Muscle layer of duodenum (tissue), 2 donors: ENCODE measurements around the gene MROH2A.

ENCODE experiments used
- H3K27ac ChIP-seq: one replicate; pipeline ENCODE4 v1.7.0; 2013; ENCODE audit warnings: mild to moderate bottlenecking, low read length
- H3K27me3 ChIP-seq: one replicate; pipeline ENCODE4 v1.7.0; 2013; ENCODE audit warnings: low read depth, mild to moderate bottlenecking, control low read depth, low read length
- H3K36me3 ChIP-seq, 2 donors: one replicate each; pipeline ENCODE4 v1.7.0; 2013; ENCODE audit warnings: low read length in 2 of 2, control low read depth in 1 of 2, mild to moderate bottlenecking in 1 of 2; ENCODE audit not compliant: insufficient read depth in 2 of 2, control insufficient read depth in 1 of 2
- H3K4me1 ChIP-seq, 2 donors: one replicate each; pipeline ENCODE4 v1.7.0; 2013; ENCODE audit warnings: low read length in 2 of 2, mild to moderate bottlenecking in 2 of 2, control low read depth in 1 of 2, moderate library complexity in 1 of 2; ENCODE audit not compliant: insufficient read depth in 2 of 2, control insufficient read depth in 1 of 2
- H3K4me3 ChIP-seq, 2 donors: one replicate each; pipeline ENCODE4 v1.7.0; 2013; ENCODE audit warnings: low read length in 2 of 2, low read depth in 1 of 2, mild to moderate bottlenecking in 1 of 2
- H3K9me3 ChIP-seq, 2 donors: one replicate each; pipeline ENCODE4 v1.7.0; 2013; ENCODE audit warnings: low read length in 2 of 2, control low read depth in 1 of 2, mild to moderate bottlenecking in 1 of 2; ENCODE audit not compliant: control insufficient read depth in 1 of 2
- donor health status: healthy.

The MROH2A gene

GRCh38 chr2:233769260-233769659, 8.9 kb upstream of the MROH2A start:
- Histone ChIP-seq H3K27ac (no peak overlapping the region), H3K36me3 (no peaks in the 10 kb centered on the region), H3K9me3 (no peaks in the 10 kb centered on the region), H3K4me3 (no peak overlapping the region), H3K27me3 (no peaks in the 10 kb centered on the region), H3K4me1 (no peaks in the 10 kb centered on the region)

GRCh38 chr2:233772153-233772552, 6.0 kb upstream of the MROH2A start:
- H3K9me3 ChIP-seq, result peaks cover 0 to 5% of the 10 kb centered on the region in 2 donors
- no peak overlapping the region for H3K4me3 ChIP-seq
- no peak overlapping the region for H3K27ac ChIP-seq
- no peaks in the 10 kb centered on the region for H3K36me3 ChIP-seq
- no peaks in the 10 kb centered on the region for H3K4me1 ChIP-seq
- no peaks in the 10 kb centered on the region for H3K27me3 ChIP-seq

GRCh38 chr2:233772583-233772982, 5.5 kb upstream of the MROH2A start:
- Histone ChIP-seq H3K9me3 (peaks cover 0 to 7% of the 10 kb centered on the region in 2 donors), H3K4me1 (no peaks in the 10 kb centered on the region), H3K4me3 (no peak overlapping the region), H3K27me3 (no peaks in the 10 kb centered on the region), H3K27ac (no peak overlapping the region), H3K36me3 (no peaks in the 10 kb centered on the region)

- Histone ChIP-seq H3K4me1 (no peaks in the 10 kb centered on the region), H3K4me3 (no peak overlapping the region), H3K36me3 (no peaks in the 10 kb centered on the region), H3K27ac (no peak overlapping the region), H3K27me3 (no peaks in the 10 kb centered on the region), H3K9me3 (peaks cover 0 to 7% of the 10 kb centered on the region in 2 donors)
These were observed 4.3 kb upstream of the MROH2A start for GRCh38 chr2:233773854-233774253.

- H3K27ac ChIP-seq, result no peak overlapping the region
- H3K4me3 ChIP-seq, result no peak overlapping the region
- H3K36me3 ChIP-seq, result no peaks in the 10 kb centered on the region
- H3K9me3 ChIP-seq, result peaks cover 0 to 7% of the 10 kb centered on the region in 2 donors
- no peaks in the 10 kb centered on the region for H3K4me1 ChIP-seq
- no peaks in the 10 kb centered on the region for H3K27me3 ChIP-seq
These were observed 2.7 kb upstream of the MROH2A start for GRCh38 chr2:233775414-233775813.

GRCh38 chr2:233779722-233780121, 1.6 kb downstream of the MROH2A start:
- no peaks in the 10 kb centered on the region for H3K4me1 ChIP-seq

GRCh38 chr2:233780771-233781170, 2.6 kb downstream of the MROH2A start:
- H3K9me3 ChIP-seq, result peaks cover 0 to 7% of the 10 kb centered on the region in 2 donors
- H3K4me1 ChIP-seq, result no peaks in the 10 kb centered on the region
- no peaks in the 10 kb centered on the region for H3K27me3 ChIP-seq
- no peak overlapping the region for H3K27ac ChIP-seq
- H3K4me3 ChIP-seq, result no peak overlapping the region
- no peaks in the 10 kb centered on the region for H3K36me3 ChIP-seq

More at GRCh38 chr2:233779722-233780121, 1.6 kb downstream of the MROH2A start:
- H3K4me3 ChIP-seq, result no peak overlapping the region
- peaks cover 0 to 7% of the 10 kb centered on the region in 2 donors for H3K9me3 ChIP-seq
- H3K36me3 ChIP-seq, result no peaks in the 10 kb centered on the region
- H3K27me3 ChIP-seq, result no peaks in the 10 kb centered on the region
- no peak overlapping the region for H3K27ac ChIP-seq

GRCh38 chr2:233789554-233789953, 11.4 kb downstream of the MROH2A start:
- H3K9me3 ChIP-seq, result no peaks in the 10 kb centered on the region
- H3K4me1 ChIP-seq, result no peaks in the 10 kb centered on the region
- H3K36me3 ChIP-seq, result no peaks in the 10 kb centered on the region
- no peak overlapping the region for H3K4me3 ChIP-seq
- no peaks in the 10 kb centered on the region for H3K27me3 ChIP-seq
- no peak overlapping the region for H3K27ac ChIP-seq

GRCh38 chr2:233791151-233791882, 13.2 kb downstream of the MROH2A start:
- H3K36me3 ChIP-seq, result no peaks in the 10 kb centered on the region
- no peaks in the 10 kb centered on the region for H3K4me1 ChIP-seq
- no peak overlapping the region for H3K27ac ChIP-seq
- H3K4me3 ChIP-seq, result no peak overlapping the region
- no peaks in the 10 kb centered on the region for H3K9me3 ChIP-seq
- no peaks in the 10 kb centered on the region for H3K27me3 ChIP-seq

GRCh38 chr2:233791883-233792329, 13.8 kb downstream of the MROH2A start:
- no peaks in the 10 kb centered on the region for H3K36me3 ChIP-seq
- H3K27ac ChIP-seq, result no peak overlapping the region
- no peak overlapping the region for H3K4me3 ChIP-seq
- H3K9me3 ChIP-seq, result no peaks in the 10 kb centered on the region
- no peaks in the 10 kb centered on the region for H3K27me3 ChIP-seq
- H3K4me1 ChIP-seq, result no peaks in the 10 kb centered on the region

GRCh38 chr2:233792720-233793119, 14.6 kb downstream of the MROH2A start:
- no peaks in the 10 kb centered on the region for H3K36me3 ChIP-seq
- no peaks in the 10 kb centered on the region for H3K9me3 ChIP-seq
- no peaks in the 10 kb centered on the region for H3K4me1 ChIP-seq
- H3K4me3 ChIP-seq, result no peak overlapping the region
- no peak overlapping the region for H3K27ac ChIP-seq
- H3K27me3 ChIP-seq, result no peaks in the 10 kb centered on the region
